Measurements from ENCODE around the gene ANAPC5. TPM values are rescaled to one million over a fixed set of nuclear protein-coding genes. Genes with fewer than 3 reads are reported as not detected.
"Not testable (repeated sequence)": the region's sequence is repeated elsewhere in the genome, so short reads cannot be mapped to it uniquely, and the experiment has no call there.

The ANAPC5 gene
- total RNA-seq, 1 donor from 2014 or later: 53.4 TPM

GRCh38 chr12:121326996-121327674 lies 25.1 kb downstream of the ANAPC5 start:
- DNase-seq (ENCODE audit: low spot score): no peak
- intact Hi-C loops (cut with DNase I): no loop called here

DNA sequence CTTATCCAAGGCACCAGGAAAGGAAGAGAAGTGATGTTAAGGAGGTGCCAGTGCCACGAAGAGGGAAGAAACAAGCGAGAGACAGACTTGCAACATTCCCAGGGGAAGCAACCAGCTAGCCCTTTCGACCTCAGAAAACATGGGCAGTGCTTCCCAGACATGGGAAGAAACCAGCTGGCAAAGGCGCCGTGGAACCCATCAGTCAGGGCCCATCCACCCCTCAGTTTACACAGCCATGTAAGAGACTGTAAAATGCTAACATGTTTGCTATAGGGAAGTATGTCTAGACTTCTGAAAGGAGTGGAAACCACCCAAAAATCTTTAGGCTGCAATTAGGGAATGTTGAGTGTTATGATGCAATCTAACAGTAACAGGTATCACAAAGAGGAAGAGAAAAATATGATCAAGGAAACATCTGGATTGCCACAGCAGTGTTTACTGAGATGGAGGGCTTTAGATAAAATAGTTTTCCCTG lies 26.3 kb downstream of the ANAPC5 start:
- intact Hi-C loops (cut with DNase I): no loop called here
- no peak for DNase-seq (ENCODE audit: low spot score)

GRCh38 chr12:121323908-121324307 lies 28.3 kb downstream of the ANAPC5 start:
- intact Hi-C loops (cut with DNase I): no loop called here
- DNase-seq (ENCODE audit: low spot score): no peak

GRCh38 chr12:121318121-121318520 lies 34.1 kb downstream of the ANAPC5 start:
- intact Hi-C loops (cut with DNase I): no loop called here
- DNase-seq (ENCODE audit: low spot score): no peak

GRCh38 chr12:121314431-121314830 lies 37.8 kb downstream of the ANAPC5 start:
- no peak for DNase-seq (ENCODE audit: low spot score)
- intact Hi-C loops (cut with DNase I): no loop called here

DNA sequence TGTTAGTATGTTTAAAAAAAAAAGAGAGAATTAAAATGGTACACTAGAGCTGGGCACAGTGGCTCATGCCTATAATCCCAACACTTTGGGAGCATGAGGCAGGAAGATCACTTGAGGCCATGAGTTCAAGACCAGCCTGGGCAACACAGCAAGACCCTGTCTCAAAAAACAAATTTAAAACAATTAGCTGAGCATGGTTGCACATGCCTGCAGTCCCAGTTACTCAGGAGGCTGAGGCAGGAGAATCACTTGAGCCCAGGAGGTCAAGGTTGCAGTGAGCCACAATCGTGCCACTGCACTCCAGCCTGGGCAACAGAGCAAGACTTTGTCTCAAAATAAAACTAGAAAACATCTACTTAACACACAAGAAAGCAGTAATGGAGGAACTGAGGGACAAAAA lies 42.0 kb downstream of the ANAPC5 start:
- intact Hi-C loops (cut with DNase I): not testable (repeated sequence)

DNA sequence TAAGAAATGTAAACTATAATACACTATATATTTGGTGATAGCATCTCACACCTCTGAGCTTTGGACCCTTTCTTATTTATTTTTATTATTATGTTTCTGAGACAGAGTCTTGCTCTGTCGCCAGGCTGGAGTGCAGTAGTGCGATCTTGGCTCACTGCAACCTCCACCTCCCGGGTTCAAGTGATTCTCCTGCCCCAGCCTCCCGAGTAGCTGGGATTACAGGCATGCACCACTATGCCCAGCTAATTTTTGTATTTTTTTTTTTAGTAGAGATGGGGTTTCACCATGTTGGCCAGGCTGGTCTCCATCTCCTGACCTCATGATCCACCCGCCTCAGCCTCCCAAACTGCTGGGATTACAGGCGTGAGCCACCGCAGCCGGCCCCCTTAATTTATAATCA lies 44.8 kb downstream of the ANAPC5 start:
- intact Hi-C loops (cut with DNase I): not testable (repeated sequence)
- DNase-seq (ENCODE audit: low spot score): peak; percentile 7

More for the DNA sequence above, 42.0 kb downstream of the ANAPC5 start:
- DNase-seq (ENCODE audit: low spot score): peak; percentile 31

DNA sequence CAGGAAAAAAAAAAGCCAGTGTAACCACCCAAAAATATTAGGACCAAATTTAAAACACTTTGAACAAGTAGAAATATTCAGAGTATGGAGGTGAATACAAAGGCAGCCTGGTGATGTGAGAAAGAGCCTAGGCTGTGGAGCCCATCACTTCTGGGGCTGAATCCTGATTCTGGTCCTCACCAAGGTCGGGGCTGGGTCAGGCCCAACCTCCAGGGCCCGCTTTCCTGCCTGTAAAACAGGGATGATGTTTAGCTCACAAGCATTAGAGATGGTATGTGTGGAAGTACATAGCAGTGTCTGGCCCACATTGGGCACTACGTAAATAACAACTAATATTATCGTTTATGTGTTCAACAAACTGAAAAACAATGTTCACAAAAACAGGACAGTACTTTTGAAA lies 47.9 kb downstream of the ANAPC5 start:
- peak; percentile 15 for DNase-seq (ENCODE audit: low spot score)
- intact Hi-C loops (cut with DNase I): no loop called here

- peak; percentile 58 for DNase-seq (ENCODE audit: low spot score)
- intact Hi-C loops (cut with DNase I): no loop called here
Observed at GRCh38 chr12:121301876-121302275, 50.3 kb downstream of the ANAPC5 start.

- intact Hi-C loops (cut with DNase I): no loop called here
- peak; percentile 5 for DNase-seq (ENCODE audit: low spot score)
Observed at GRCh38 chr12:121300083-121300819, 52.0 kb downstream of the ANAPC5 start.

- intact Hi-C loops (cut with DNase I): no loop called here
- peak; percentile 10 for DNase-seq (ENCODE audit: low spot score)
Observed at GRCh38 chr12:121299662-121300061, 52.5 kb downstream of the ANAPC5 start.

DNA sequence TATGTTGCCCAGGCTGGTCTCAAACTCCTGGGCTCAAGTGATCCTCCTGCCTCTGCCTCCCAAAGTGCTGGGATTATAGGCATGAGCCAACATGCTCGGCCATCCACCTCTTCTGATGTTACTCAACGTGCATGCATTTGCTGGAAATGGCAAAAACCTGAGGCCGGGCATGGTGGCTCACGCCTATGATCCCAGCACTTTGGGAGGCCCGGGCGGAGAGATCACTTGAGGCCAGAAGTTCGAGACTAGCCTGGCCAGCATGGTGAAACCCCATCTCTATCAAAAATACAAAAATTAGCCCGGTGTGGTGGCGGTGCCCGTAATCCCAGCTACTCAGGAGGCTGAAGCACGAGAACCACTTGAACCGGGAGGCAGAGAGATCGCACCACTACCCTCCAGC lies 53.8 kb downstream of the ANAPC5 start:
- intact Hi-C loops (cut with DNase I): not testable (repeated sequence)
- DNase-seq (ENCODE audit: low spot score): peak; percentile 54

GRCh38 chr12:121297435-121297991 lies 54.7 kb downstream of the ANAPC5 start:
- DNase-seq (ENCODE audit: low spot score): peak; percentile 60

DNA sequence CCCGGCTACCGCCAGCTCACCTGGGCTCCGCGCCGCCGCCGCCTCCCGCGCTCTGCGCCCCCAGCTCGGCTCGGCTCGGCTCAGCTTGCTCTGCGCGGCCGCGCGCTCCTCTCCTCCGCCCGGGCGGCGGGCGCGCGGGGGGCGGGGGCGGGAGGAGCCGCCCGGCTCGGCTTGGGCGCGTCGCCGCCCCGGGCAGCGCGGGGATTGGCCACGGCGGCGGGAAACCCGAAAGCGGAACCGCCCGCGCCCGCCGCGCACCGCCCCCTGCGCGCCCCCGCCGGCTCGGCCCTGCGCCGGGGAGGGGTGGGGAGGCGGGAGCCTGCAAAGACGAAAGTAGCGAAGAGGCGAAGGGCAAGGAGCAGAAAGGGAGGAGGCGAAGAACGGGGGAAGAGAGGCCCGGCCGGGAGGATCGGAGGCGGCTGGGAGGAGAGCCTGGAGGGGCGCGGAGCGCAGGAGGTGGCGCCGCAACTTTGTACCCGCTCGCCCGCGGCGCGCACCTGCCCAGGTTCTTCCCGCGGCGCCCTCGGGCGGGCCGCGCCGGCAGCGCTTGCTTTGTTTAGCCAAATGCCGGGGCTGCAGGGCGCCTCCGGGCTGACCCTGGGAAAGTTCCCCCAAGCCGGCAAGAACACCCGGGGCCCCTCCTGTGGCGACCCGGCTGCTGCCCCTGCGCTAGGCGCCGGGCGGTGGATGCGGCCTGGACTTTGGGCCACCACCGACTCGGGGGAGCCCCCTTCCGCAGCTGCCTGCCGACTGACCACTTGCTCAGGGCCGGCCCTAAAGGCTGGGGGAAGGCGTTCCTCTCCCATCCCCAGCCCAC lies 55.4 kb downstream of the ANAPC5 start, which contains the start of gene CAMKK2:
CAMKK2 (minus strand) TSS at position 92 of the 817 bp plus-strand sequence. CDS start 22,183 bp downstream, outside the sequence.
- intact Hi-C loops (cut with DNase I): no loop called here
- DNase-seq (ENCODE audit: low spot score): peak; percentile 93

More at GRCh38 chr12:121297435-121297991, 54.7 kb downstream of the ANAPC5 start:
- intact Hi-C loops (cut with DNase I): no loop called here

DNA sequence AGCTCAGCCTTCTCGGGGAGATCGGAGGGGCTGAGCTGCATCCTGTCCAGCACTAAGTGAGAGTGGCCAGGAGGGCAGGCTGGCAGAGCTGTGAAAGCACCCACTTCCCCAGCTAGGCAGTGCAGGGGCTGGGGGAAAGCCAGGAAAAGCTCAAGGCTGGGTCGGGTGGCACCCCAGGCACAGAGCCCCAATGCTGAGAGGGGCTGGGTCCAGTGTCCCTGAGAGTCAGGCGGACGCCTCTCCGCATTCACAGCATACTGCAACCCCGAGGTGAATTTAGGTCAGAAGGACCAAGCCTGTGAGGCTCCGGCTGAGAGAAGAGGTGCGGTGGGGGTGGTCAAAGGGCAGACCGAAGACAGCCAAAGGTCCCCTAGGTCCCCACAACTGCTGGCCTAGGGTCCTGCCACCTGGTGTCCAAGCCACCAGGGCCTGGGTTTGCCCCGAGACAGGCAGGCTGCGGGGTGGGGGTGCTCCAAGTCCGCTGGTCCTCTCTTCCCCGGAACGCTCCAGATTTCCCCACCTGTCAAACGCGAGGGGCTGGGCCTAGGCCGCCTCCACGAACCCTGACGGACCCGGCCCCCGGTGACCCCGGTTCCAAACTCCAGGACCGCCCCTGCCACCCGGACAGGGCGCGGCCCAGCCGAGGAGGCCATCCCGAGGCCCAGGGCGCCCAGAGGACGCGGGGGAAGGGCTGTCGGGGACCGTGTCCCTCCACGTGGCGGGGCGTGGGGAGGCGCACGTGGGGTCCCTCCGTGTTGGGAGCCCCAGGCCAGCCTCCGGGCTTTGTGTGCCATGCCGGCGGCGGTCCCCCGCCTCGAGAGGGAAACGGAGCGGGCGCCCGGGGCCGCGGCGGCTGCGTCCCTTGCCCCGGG lies 56.2 kb downstream of the ANAPC5 start:
- peak; percentile 77 for DNase-seq (ENCODE audit: low spot score)
- intact Hi-C loops (cut with DNase I): no loop called here

DNA sequence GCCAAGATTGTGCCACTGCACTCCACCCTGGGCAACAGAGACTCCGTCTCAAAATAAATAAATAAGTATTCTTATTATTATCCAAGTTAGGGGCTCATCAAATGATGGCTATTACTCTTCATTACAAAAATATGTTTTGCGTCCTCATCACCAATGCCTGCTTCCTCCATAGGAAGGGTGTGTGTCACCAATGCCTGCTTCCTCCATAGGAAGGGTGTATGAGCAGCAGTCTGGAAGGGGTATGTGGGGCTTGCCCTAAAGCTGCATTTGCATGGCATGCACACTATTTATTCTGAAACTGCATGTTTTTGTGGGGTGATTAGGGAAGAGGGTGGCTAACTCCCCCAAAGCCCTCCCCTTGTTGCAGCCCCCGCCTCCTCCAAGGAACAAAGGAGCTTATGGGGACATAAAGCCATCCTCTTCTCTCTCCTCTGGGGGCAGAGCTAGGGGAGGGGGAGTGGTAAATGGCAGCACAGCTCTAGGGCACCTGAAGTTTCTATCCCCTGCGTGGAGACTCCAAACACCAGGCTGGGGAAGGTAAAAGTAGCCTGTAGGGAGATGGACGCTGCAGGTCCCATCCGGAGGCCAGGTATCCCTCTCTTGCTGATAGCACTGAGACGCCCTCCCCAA lies 57.0 kb downstream of the ANAPC5 start:
- peak; percentile 68 for DNase-seq (ENCODE audit: low spot score)
- intact Hi-C loops (cut with DNase I): no loop called here

- DNase-seq (ENCODE audit: low spot score): peak; percentile 69
Observed at GRCh38 chr12:121294151-121294889, 57.9 kb downstream of the ANAPC5 start.

DNA sequence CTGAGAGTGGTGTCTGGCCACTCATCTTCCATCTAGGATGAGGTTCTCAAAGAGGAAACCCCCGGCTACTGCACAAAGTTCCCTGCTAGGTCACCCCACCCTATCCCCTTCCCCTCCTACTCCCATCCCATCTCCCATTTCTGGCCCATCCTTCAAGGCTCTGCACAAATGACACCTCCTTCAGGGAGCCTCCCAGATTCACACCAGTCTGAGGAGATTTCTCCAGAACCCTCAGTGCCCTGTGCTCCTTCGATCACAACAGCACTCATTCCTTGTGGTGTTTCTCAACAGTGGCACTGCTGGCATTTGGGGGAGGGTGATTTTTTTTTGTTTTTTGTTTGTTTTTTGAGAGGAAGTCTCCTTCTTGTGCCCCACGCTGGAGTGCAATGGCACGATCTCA lies 58.6 kb downstream of the ANAPC5 start:
- DNase-seq (ENCODE audit: low spot score): peak; percentile 58

More at GRCh38 chr12:121294151-121294889, 57.9 kb downstream of the ANAPC5 start:
- intact Hi-C loops (cut with DNase I): no loop called here

More for the DNA sequence above, 58.6 kb downstream of the ANAPC5 start:
- intact Hi-C loops (cut with DNase I): no loop called here

Measured in cardiac septum (tissue), 1 donor.